Stomach (tissue), 9 donors: ENCODE data around the gene STRN3. TPM values are rescaled to one million over a fixed set of nuclear protein-coding genes. Genes with fewer than 3 reads are reported as not detected.

Source experiments
- DNase-seq, 2 donors: peaks; one replicate each; pipeline versions ENCODE4 v3.0.0 to v3.0.0-alpha.2; 2013 to 2019
- H3K27ac ChIP-seq, 5 donors: fragments of 200-600 bp in 4 of 5; sonication (generic) in 4 of 5; one replicate each; pipeline ENCODE4 v1.5.1; 2013 to 2019; ENCODE audit warnings: mild to moderate bottlenecking in 1 of 5, moderate library complexity in 1 of 5
- H3K27me3 ChIP-seq, 3 donors: fragments of 200-600 bp; sonication (generic); one replicate each; pipeline ENCODE4 v1.5.1; 2017 to 2019; ENCODE audit warnings: mixed run types in 1 of 3
- H3K36me3 ChIP-seq, 4 donors: fragments of 200-600 bp; sonication (generic); 1 replicate in 3 of 4; 2 replicates in 1 of 4; pipeline ENCODE4 v1.5.1; 2016 to 2019
- H3K4me1 ChIP-seq, 4 donors: fragments of 200-600 bp; sonication (generic); one replicate each; pipeline ENCODE4 v1.5.1; 2016 to 2019
- H3K4me3 ChIP-seq, 4 donors: fragments of 200-600 bp; sonication (generic) in 3 of 4; one replicate each; pipeline ENCODE4 v1.5.1; 2016 to 2019; ENCODE audit warnings: mild to moderate bottlenecking in 1 of 4
- H3K9me3 ChIP-seq, 4 donors: fragments of 200-600 bp; sonication (generic); one replicate each; pipeline ENCODE4 v1.5.1; 2016 to 2019
- EP300 ChIP-seq: sonication (generic); formaldehyde crosslinking; IDR thresholded peaks from one replicate; pipeline ENCODE4 v1.6.1; 2017; ENCODE audit warnings: antibody characterized with exemption
- POLR2A ChIP-seq, 4 donors: fragments of 450-650 bp; IDR thresholded peaks; one replicate each; pipeline ENCODE4 v1.6.1; 2016; ENCODE audit warnings: antibody characterized with exemption in 4 of 4, control low read depth in 2 of 4, mild to moderate bottlenecking in 1 of 4, moderate library complexity in 1 of 4
- POLR2AphosphoS5 ChIP-seq, 3 donors: sonication (generic); formaldehyde crosslinking; IDR thresholded peaks; one replicate each; pipeline ENCODE4 v1.6.1; 2016; ENCODE audit warnings: antibody characterized with exemption in 3 of 3
- WGBS, 5 donors: extraction: QIAGEN DNeasy Blood & Tissue Kit in 3 of 5; methylation state at CpG; one replicate each; pipeline versions ENCODE4 v1.1.5 to v1.1.7; 2013 to 2018; 5-methylcytosine and 5-hydroxymethylcytosine counted together
- intact Hi-C: fragments of 100-400 bp; cut with DNase I; formaldehyde crosslinking; loops from one replicate; pipeline ENCODE4 v1.15.1; 2023; ENCODE audit warnings: low total_unique reads
- polyA plus RNA-seq, 3 donors: library from polyadenylated mRNA; stranded (reverse); fragments of 200-250 nt; gene quantifications; one replicate each; pipeline ENCODE4 v1.2.3, GENCODE V29; 2013
- total RNA-seq, 5 donors: library from RNA; depleted of rRNA; stranded (reverse); fragments of >200 nt; gene quantifications; one replicate each; pipeline versions ENCODE4 v1.1.0 to v1.2.3, GENCODE V29; 2014 to 2016
- TF ChIP-seq, protein P1 (sequence below), 7 experiments: fragments of 450-650 bp in 4 of 7; fragments of 200-600 bp in 3 of 7; sonication (generic) in 3 of 7; IDR thresholded peaks; one replicate each; pipeline ENCODE4 v1.5.1; 2016 to 2019; ENCODE audit warnings: antibody characterized with exemption in 7 of 7, control low read depth in 2 of 7, mild to moderate bottlenecking in 1 of 7
- donor health status: healthy with polysubstance abuse.
- donor health status: Bipolar disorder and iron deficiency.
- donor health status: healthy.

Gene STRN3
- total and polyA plus RNA-seq, 8 donors = 8.1 to 91.8 (median 24.6) TPM

DNA sequence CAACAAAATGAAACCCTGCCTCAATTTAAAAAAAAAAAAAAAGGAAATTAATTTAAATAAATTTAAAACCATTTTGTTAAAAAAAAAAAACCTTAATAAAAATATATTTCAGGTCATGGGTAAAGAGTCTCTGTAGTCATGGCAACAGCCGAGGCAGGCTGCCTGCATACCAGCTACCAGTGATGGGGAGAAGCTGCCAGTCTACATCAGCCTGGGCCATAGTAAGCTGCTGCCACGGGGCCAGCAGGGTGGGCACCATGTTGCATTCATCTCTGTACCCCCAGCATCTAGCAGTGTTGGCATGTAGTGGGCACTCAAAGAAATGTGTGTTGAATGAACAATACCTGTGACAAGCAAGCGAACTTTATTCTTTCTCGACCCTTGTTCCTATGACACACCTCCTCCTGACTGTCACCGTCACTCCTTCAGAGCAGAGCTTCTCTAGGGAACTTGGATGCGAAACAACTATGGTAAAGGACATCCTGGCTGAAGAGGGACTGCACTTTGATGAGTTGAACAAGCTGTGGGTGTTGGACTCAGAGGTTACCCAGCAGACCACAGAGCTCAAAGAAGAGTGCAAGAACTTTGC lies 8.0 kb downstream of the STRN3 start:
- TF ChIP-seq, protein P1, sequence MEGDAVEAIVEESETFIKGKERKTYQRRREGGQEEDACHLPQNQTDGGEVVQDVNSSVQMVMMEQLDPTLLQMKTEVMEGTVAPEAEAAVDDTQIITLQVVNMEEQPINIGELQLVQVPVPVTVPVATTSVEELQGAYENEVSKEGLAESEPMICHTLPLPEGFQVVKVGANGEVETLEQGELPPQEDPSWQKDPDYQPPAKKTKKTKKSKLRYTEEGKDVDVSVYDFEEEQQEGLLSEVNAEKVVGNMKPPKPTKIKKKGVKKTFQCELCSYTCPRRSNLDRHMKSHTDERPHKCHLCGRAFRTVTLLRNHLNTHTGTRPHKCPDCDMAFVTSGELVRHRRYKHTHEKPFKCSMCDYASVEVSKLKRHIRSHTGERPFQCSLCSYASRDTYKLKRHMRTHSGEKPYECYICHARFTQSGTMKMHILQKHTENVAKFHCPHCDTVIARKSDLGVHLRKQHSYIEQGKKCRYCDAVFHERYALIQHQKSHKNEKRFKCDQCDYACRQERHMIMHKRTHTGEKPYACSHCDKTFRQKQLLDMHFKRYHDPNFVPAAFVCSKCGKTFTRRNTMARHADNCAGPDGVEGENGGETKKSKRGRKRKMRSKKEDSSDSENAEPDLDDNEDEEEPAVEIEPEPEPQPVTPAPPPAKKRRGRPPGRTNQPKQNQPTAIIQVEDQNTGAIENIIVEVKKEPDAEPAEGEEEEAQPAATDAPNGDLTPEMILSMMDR (IDR thresholded peaks at IDR 0.05) = no peak
- TF ChIP-seq EP300 (no peak), POLR2AphosphoS5 (IDR thresholded peaks at IDR 0.05) (no peak), POLR2A (IDR thresholded peaks at IDR 0.05) (no peak)
- H3K4me1 ChIP-seq = peaks cover 0 to 56% (median 18%) of the 10 kb centered on the region in 4 donors
- H3K27me3 ChIP-seq = no peaks in the 10 kb centered on the region
- 88 to 93% (median 91%) methylated on average over 6 of the region's 6 CpGs for WGBS, 5 donors
- no peak overlapping the region for H3K27ac ChIP-seq
- peaks cover 3 to 11% (median 9%) of the 10 kb centered on the region in 4 donors for H3K36me3 ChIP-seq
- no peak for DNase-seq
- intact Hi-C loops = no loop called here
- no peak overlapping the region for H3K4me3 ChIP-seq
- H3K9me3 ChIP-seq = no peaks in the 10 kb centered on the region

- Histone ChIP-seq H3K27me3 (no peaks in the 10 kb centered on the region), H3K36me3 (peaks cover 3 to 21% (median 15%) of the 10 kb centered on the region in 4 donors), H3K27ac (no peak overlapping the region), H3K9me3 (no peaks in the 10 kb centered on the region), H3K4me3 (no peak overlapping the region), H3K4me1 (peaks cover 0 to 36% (median 17%) of the 10 kb centered on the region in 4 donors)
- WGBS, 5 donors = 97 to 99% (median 99%) methylated on average over 4 of the region's 4 CpGs
- no peak for DNase-seq
- intact Hi-C loops = no loop called here
- TF ChIP-seq EP300 = no peak
- TF ChIP-seq POLR2A (IDR thresholded peaks at IDR 0.05) = no peak
- TF ChIP-seq, protein P1 (IDR thresholded peaks at IDR 0.05) = no peak
- TF ChIP-seq POLR2AphosphoS5 (IDR thresholded peaks at IDR 0.05) = no peak
Measured at GRCh38 chr14:31013841-31014240, 12.3 kb downstream of the STRN3 start.

DNA sequence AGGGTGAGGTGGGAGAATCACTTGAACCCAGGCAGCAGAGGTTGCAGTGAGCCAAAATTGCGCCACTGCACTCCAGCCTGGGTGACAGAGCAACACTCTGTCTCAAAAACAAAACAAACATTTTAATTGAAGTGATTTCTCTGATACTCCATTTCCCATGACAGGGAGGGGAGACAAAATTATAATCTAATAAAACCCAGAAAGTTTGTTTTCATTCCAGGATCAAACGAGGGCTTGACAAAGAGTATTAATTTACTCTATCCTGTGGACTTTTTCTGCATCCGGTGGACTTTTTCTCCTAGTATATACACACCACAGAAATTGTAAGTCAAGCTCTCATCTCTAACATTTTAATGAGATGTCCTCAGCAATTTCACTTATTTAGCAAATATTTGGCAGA lies 15.2 kb downstream of the STRN3 start:
- intact Hi-C loops = no loop called here
- Histone ChIP-seq H3K27ac (no peak overlapping the region), H3K27me3 (no peaks in the 10 kb centered on the region), H3K4me1 (peaks cover 0 to 27% (median 12%) of the 10 kb centered on the region in 4 donors), H3K4me3 (no peak overlapping the region), H3K9me3 (no peaks in the 10 kb centered on the region), H3K36me3 (peaks cover 0 to 24% (median 15%) of the 10 kb centered on the region in 4 donors)
- 61 to 76% (median 67%) methylated on average over 3 of the region's 3 CpGs for WGBS, 5 donors
- TF ChIP-seq POLR2AphosphoS5 (IDR thresholded peaks at IDR 0.05) (no peak), POLR2A (IDR thresholded peaks at IDR 0.05) (no peak), EP300 (no peak)
- TF ChIP-seq, protein P1 (IDR thresholded peaks at IDR 0.05) = no peak
- no peak for DNase-seq

DNA sequence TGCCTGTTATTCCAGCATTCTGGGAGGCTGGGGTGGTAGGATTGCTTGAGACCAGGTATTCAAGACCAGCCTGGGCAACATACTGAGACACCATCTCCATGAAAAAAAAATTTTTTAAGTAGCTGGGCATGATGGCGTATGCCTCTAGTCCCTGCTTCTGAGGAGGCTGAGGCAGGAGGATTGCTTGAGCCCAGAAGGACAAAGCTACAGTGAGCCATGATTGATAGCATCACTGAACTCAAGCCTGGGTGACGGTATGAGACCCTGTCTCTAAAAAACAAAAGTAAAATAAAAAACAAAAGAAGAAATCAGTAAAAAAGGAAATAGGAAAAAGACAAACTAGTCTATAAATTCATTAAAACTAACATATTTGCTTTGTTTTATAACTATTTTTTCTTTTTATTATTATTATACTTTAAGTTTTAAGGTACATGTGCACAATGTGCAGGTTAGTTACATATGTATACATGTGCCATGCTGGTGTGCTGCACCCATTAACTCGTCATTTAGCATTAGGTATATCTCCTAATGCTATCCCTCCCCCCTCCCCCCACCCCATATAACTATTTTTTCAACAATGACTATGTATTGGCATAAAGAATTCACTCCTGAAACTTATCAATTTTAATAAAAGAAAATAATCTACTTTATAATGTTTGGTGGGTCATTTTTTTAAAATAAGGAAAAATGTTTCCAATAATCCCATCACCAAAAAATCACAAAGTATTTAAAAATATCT lies 16.2 kb downstream of the STRN3 start:
- H3K9me3 ChIP-seq = no peaks in the 10 kb centered on the region
- H3K36me3 ChIP-seq = peaks cover 0 to 24% (median 20%) of the 10 kb centered on the region in 4 donors
- DNase-seq = no peak
- 87 to 96% (median 93%) methylated on average over 3 of the region's 3 CpGs for WGBS, 5 donors
- peaks cover 0 to 25% (median 9%) of the 10 kb centered on the region in 4 donors for H3K4me1 ChIP-seq
- no peak for TF ChIP-seq POLR2AphosphoS5 (IDR thresholded peaks at IDR 0.05)
- no peak for TF ChIP-seq EP300
- TF ChIP-seq, protein P1 (IDR thresholded peaks at IDR 0.05) = no peak
- TF ChIP-seq POLR2A (IDR thresholded peaks at IDR 0.05) = no peak
- H3K27ac ChIP-seq = no peak overlapping the region
- no peaks in the 10 kb centered on the region for H3K27me3 ChIP-seq
- intact Hi-C loops = no loop called here
- H3K4me3 ChIP-seq = no peak overlapping the region
